K562 (cell line): Measurements from ENCODE around the gene SLC7A6. TPM values are rescaled to one million over a fixed set of nuclear protein-coding genes. Genes with fewer than 3 reads are reported as not detected.

Experiments used
- E2F5 ChIP-seq: sonication (generic); formaldehyde crosslinking; IDR thresholded peaks from 2 replicates; pipeline ENCODE4 v1.8.0; 2022; ENCODE audit warnings: mild to moderate bottlenecking, missing genetic modification reagents
- ERF ChIP-seq: fragments of 450-650 bp; formaldehyde crosslinking; IDR thresholded peaks from 2 replicates; pipeline ENCODE4 v1.4.0; 2020; ENCODE audit warnings: mild to moderate bottlenecking, mixed read lengths
- HIVEP1 ChIP-seq: fragments of 250-450 bp; sonication (Bioruptor Pico); IDR thresholded peaks from 2 replicates; pipeline ENCODE4 v1.4.0; 2020; ENCODE audit warnings: mild to moderate bottlenecking
- MIER1 ChIP-seq: fragments of 450-650 bp; IDR thresholded peaks from 2 replicates; pipeline ENCODE4 v1.6.1; 2016; ENCODE audit warnings: antibody characterized with exemption, mild to moderate bottlenecking, low read depth
- MYBL2 ChIP-seq, 2 experiments: fragments of 450-650 bp in 1 of 2; sonication (generic) in 1 of 2; formaldehyde crosslinking in 1 of 2; IDR thresholded peaks; 2 replicates each; pipeline versions ENCODE4 v1.6.1 to v1.8.1; 2017 to 2022; ENCODE audit warnings: borderline replicate concordance in 1 of 2, inconsistent platforms in 1 of 2, low read depth in 1 of 2, mild to moderate bottlenecking in 1 of 2, missing genetic modification reagents in 1 of 2, moderate library complexity in 1 of 2
- NELFE ChIP-seq: IDR thresholded peaks from 2 replicates; pipeline ENCODE4 v1.6.1; 2011; ENCODE audit warnings: mild to moderate bottlenecking; ENCODE audit not compliant: insufficient read depth, insufficient read length
- NUFIP1 ChIP-seq: fragments of 450-650 bp; IDR thresholded peaks from 2 replicates; pipeline ENCODE4 v1.6.1; 2018; ENCODE audit not compliant: partially characterized antibody
- POLR2A ChIP-seq: fragments of 450-650 bp; conservative IDR thresholded peaks from 2 replicates; pipeline ENCODE4 v1.6.1; 2016
- RBM17 ChIP-seq: fragments of 200-400 bp; formaldehyde crosslinking; IDR thresholded peaks from 2 replicates; pipeline ENCODE4 v1.6.1; 2017; ENCODE audit warnings: low read depth, mild to moderate bottlenecking, low read length, borderline replicate concordance
- SAP30 ChIP-seq: fragments of 200-600 bp; sonication (generic); IDR thresholded peaks from 2 replicates; pipeline ENCODE4 v1.6.1; 2012; ENCODE audit warnings: borderline replicate concordance, low read depth, mild to moderate bottlenecking, moderate library complexity, low read length, control low read depth, inconsistent platforms; ENCODE audit not compliant: insufficient read depth, poor library complexity, severe bottlenecking
- TAL1 ChIP-seq: fragments of 450-650 bp; IDR thresholded peaks from 2 replicates; pipeline ENCODE4 v1.6.1; 2016; ENCODE audit warnings: mild to moderate bottlenecking
- ZNF407 ChIP-seq: fragments of 450-650 bp; IDR thresholded peaks from 2 replicates; pipeline ENCODE4 v1.6.1; 2016; ENCODE audit warnings: low read depth
- ZNF592 ChIP-seq: fragments of 450-650 bp; IDR thresholded peaks from 2 replicates; pipeline ENCODE4 v1.6.1; 2017; ENCODE audit warnings: antibody characterized with exemption, mild to moderate bottlenecking
- ZNF707 ChIP-seq: fragments of 250-450 bp; sonication (Bioruptor Pico); conservative IDR thresholded peaks from 2 replicates; pipeline ENCODE4 v1.8.0; 2022; ENCODE audit warnings: inconsistent platforms, mild to moderate bottlenecking, moderate library complexity
- polyA plus RNA-seq, 8 experiments: library from polyadenylated mRNA; depleted of rRNA in 4 of 8; stranded (reverse) in 5 of 8; unstranded in 3 of 8; fragments of >200 nt; fragmentation: Nextera tagmentation in 2 of 8; fragmentation: Illumina TruSeq in 1 of 8; extraction: Ambion mirVana in 2 of 8; extraction: Trizol in 1 of 8; gene quantifications; 2 replicates each; pipeline versions ENCODE4 v1.2.1 to v1.2.3, GENCODE V29; 2011 to 2014; ENCODE audit warnings: inconsistent platforms in 1 of 8, missing spikeins in 1 of 8
- total RNA-seq, 7 experiments: library from RNA; depleted of rRNA in 6 of 7; stranded (reverse); fragments of >200 nt in 6 of 7; fragmentation: Illumina TruSeq in 2 of 7; extraction: Trizol in 2 of 7; gene quantifications; 2 replicates each; pipeline versions ENCODE4 v1.2.1 to v1.2.3, GENCODE V29; 2011 to 2021; ENCODE audit warnings: low replicate concordance in 1 of 7

SLC7A6 gene
- total and polyA plus RNA-seq, 9 of the 15 experiments (the other 6 are each of a cell fraction or from before 2014, with no cell fraction given), result 12.6 to 60.1 (median 29.8) TPM

GRCh38 chr16:68310774-68311511 is 46.6 kb downstream of the SLC7A6 start, which contains the start of the genes PRMT7 and SLC7A6OS (continued):
- peak; percentile 87 for TF ChIP-seq ZNF407
- TF ChIP-seq POLR2A, result peak; percentile 96
- TF ChIP-seq NUFIP1, result no peak
- TF ChIP-seq TAL1, result no peak
- 0 out of 2 replicates have a peak, but pooled peaks have one; percentile 30 for TF ChIP-seq ERF (CRISPR knock-in tag)
- TF ChIP-seq ZNF592, result peak; percentile 85
- no peak for TF ChIP-seq ZNF707
- TF ChIP-seq E2F5 (CRISPR knock-in tag), result peak; percentile 71; the same call in 1 of the 2 replicates
- peak; percentile 78 for TF ChIP-seq SAP30
- TF ChIP-seq HIVEP1 (CRISPR knock-in tag), result no peak
- no peak for TF ChIP-seq RBM17
- no peak for TF ChIP-seq MIER1
- TF ChIP-seq MYBL2 (IDR thresholded peaks at IDR 0.05; ENCODE audit: low read depth), result no peak
- TF ChIP-seq MYBL2 (CRISPR knock-in tag; IDR thresholded peaks at IDR 0.05; ENCODE audit: borderline replicate concordance), result no peak
- TF ChIP-seq NELFE, result no peak
